H1 (cell line): ENCODE data around the gene ZNF254.

Source experiments
- HDAC2 ChIP-seq, 2 experiments: fragments of 300-600 bp in 1 of 2; sonication (generic) in 1 of 2; IDR thresholded peaks; 2 replicates each; pipeline ENCODE4 v1.6.1; 2011 to 2012; ENCODE audit warnings: low read depth in 2 of 2, low read length in 2 of 2, mild to moderate bottlenecking in 2 of 2, moderate library complexity in 2 of 2, borderline replicate concordance in 1 of 2, inconsistent platforms in 1 of 2
- TF ChIP-seq, protein P1 (sequence below), 3 experiments: IDR thresholded peaks; 1 replicate in 2 of 3; 2 replicates in 1 of 3; pipeline versions ENCODE4 v1.5.1 to v1.6.1; 2011; ENCODE audit warnings: low read length in 3 of 3, mild to moderate bottlenecking in 3 of 3, inconsistent platforms in 2 of 3, low read depth in 1 of 3, moderate library complexity in 1 of 3; ENCODE audit not compliant: insufficient read depth in 1 of 3; ENCODE audit errors: control extremely low read depth in 1 of 3
- TF ChIP-seq, protein P2 (sequence below): IDR thresholded peaks from 2 replicates; pipeline ENCODE4 v1.6.1; 2012; ENCODE audit warnings: inconsistent platforms

DNA sequence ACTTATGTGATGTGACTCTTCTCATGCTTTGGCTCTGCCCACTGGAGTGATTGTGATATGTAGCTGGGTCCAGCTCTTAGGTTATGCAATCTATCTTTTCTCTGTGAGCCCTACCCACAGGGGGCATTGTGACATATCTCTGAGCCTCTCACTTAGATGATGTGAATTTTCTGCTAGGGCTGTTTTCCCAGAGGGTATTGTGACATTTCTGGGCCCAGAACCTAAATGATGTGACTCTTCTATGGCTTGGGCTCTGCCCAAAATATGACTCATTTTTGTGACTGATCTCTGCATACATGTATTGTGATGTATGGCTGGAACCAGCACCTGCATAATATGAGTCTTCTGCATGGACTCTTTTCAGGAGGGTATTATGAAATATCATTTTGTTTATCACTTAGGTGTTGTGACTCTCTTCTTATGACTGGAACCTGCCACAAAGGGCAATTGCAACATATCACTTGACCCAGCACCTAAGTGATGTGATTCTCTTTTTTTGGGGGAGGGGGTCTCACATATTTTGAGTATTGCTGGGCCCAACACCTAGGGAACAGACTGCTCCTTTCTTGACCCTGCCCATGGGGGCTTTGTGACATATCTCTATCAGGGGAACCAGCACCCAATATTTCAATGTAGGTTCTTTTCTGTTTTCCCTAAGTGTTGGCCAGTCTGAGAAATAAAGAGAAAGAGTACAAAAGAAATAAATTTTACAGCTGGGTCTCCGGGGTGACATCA, 12.1 kb upstream of the ZNF254 start:
- no peak for TF ChIP-seq HDAC2 (IDR thresholded peaks at IDR 0.05; ENCODE audit: borderline replicate concordance in 1 of 2, low read depth in 2 of 2, low read length in 2 of 2)
- TF ChIP-seq, protein P1, sequence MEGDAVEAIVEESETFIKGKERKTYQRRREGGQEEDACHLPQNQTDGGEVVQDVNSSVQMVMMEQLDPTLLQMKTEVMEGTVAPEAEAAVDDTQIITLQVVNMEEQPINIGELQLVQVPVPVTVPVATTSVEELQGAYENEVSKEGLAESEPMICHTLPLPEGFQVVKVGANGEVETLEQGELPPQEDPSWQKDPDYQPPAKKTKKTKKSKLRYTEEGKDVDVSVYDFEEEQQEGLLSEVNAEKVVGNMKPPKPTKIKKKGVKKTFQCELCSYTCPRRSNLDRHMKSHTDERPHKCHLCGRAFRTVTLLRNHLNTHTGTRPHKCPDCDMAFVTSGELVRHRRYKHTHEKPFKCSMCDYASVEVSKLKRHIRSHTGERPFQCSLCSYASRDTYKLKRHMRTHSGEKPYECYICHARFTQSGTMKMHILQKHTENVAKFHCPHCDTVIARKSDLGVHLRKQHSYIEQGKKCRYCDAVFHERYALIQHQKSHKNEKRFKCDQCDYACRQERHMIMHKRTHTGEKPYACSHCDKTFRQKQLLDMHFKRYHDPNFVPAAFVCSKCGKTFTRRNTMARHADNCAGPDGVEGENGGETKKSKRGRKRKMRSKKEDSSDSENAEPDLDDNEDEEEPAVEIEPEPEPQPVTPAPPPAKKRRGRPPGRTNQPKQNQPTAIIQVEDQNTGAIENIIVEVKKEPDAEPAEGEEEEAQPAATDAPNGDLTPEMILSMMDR (IDR thresholded peaks at IDR 0.05; ENCODE audit: control extremely low read depth in 1 of 3, insufficient read depth in 1 of 3, low read depth in 1 of 3, low read length in 3 of 3) = no peak
- TF ChIP-seq, protein P2, sequence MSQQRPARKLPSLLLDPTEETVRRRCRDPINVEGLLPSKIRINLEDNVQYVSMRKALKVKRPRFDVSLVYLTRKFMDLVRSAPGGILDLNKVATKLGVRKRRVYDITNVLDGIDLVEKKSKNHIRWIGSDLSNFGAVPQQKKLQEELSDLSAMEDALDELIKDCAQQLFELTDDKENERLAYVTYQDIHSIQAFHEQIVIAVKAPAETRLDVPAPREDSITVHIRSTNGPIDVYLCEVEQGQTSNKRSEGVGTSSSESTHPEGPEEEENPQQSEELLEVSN = no peak
